NOMO-1 treated with DMSO at 0.1 percent for 48 hours (cell line): ENCODE results near the gene PON1.

Experiments used
- DNase-seq: peaks from one replicate; lab custom pipeline; 2025; ENCODE audit not compliant: unreplicated experiment; lab: John Stamatoyannopoulos, UW

PON1 gene

GRCh38 chr7:95317966-95318365 is 6.4 kb downstream of the PON1 start:
- no peak for DNase-seq

- no peak for DNase-seq
Measured at GRCh38 chr7:95317546-95317945, 6.8 kb downstream of the PON1 start.

GRCh38 chr7:95316588-95316987 is 7.7 kb downstream of the PON1 start:
- no peak for DNase-seq

GRCh38 chr7:95312561-95312960 is 11.8 kb downstream of the PON1 start:
- DNase-seq = no peak

GRCh38 chr7:95311389-95311788 is 12.9 kb downstream of the PON1 start:
- DNase-seq = no peak

- DNase-seq = no peak
Measured at GRCh38 chr7:95309951-95310350, 14.4 kb downstream of the PON1 start.

- no peak for DNase-seq
Measured at GRCh38 chr7:95304990-95305389, 19.3 kb downstream of the PON1 start.

- DNase-seq = no peak
Measured at GRCh38 chr7:95303013-95303905, 21.1 kb downstream of the PON1 start.

GRCh38 chr7:95298091-95298490 is 26.2 kb downstream of the PON1 start:
- no peak for DNase-seq

GRCh38 chr7:95297041-95297440 is 27.3 kb downstream of the PON1 start:
- DNase-seq = no peak

GRCh38 chr7:95296456-95296855 is 27.9 kb downstream of the PON1 start:
- DNase-seq = no peak

- no peak for DNase-seq
Measured at GRCh38 chr7:95295397-95295796, 28.9 kb downstream of the PON1 start.

- no peak for DNase-seq
Measured at GRCh38 chr7:95290166-95290830, 34.0 kb downstream of the PON1 start.

GRCh38 chr7:95286096-95286495 is 38.2 kb downstream of the PON1 start:
- no peak for DNase-seq

GRCh38 chr7:95279417-95279816 is 44.9 kb downstream of the PON1 start:
- no peak for DNase-seq

- no peak for DNase-seq
Measured at GRCh38 chr7:95276114-95276513, 48.2 kb downstream of the PON1 start.

GRCh38 chr7:95269640-95270039 is 54.7 kb downstream of the PON1 start:
- DNase-seq = no peak

- DNase-seq = no peak
Measured at GRCh38 chr7:95267754-95268153, 56.6 kb downstream of the PON1 start.

GRCh38 chr7:95265634-95266033 is 58.7 kb downstream of the PON1 start:
- no peak for DNase-seq

GRCh38 chr7:95264363-95264891 is 59.9 kb downstream of the PON1 start:
- DNase-seq = no peak

GRCh38 chr7:95263785-95264362 is 60.5 kb downstream of the PON1 start:
- DNase-seq = no peak

- DNase-seq = no peak
Measured at GRCh38 chr7:95262875-95263274, 61.5 kb downstream of the PON1 start.
